Midbrain (tissue), 1 donor: ENCODE measurements around the gene RHOBTB3.
"Not testable (repeated sequence)": the region's sequence is repeated elsewhere in the genome, so short reads cannot be mapped to it uniquely, and the experiment has no call there.

Source experiments
- DNase-seq: peaks from one replicate; lab custom pipeline; 2025; lab: John Stamatoyannopoulos, UW

The RHOBTB3 gene

GRCh38 chr5:95713246-95713645 is 17.9 kb upstream of the RHOBTB3 start:
- not testable (repeated sequence) for DNase-seq

GRCh38 chr5:95713960-95714710 is 17.0 kb upstream of the RHOBTB3 start:
- no peak for DNase-seq

- DNase-seq, result no peak
Observed at GRCh38 chr5:95715799-95716461, 15.2 kb upstream of the RHOBTB3 start.

- DNase-seq, result no peak
Observed at GRCh38 chr5:95717439-95717838, 13.7 kb upstream of the RHOBTB3 start.

- no peak for DNase-seq
Observed at GRCh38 chr5:95718203-95718602, 12.9 kb upstream of the RHOBTB3 start.

- DNase-seq, result no peak
Observed at GRCh38 chr5:95718738-95719137, 12.4 kb upstream of the RHOBTB3 start.

GRCh38 chr5:95720094-95720786 is 10.9 kb upstream of the RHOBTB3 start:
- DNase-seq, result peak; percentile 43

GRCh38 chr5:95721582-95722295 is 9.4 kb upstream of the RHOBTB3 start:
- DNase-seq, result no peak

- DNase-seq, result no peak
Observed at GRCh38 chr5:95723632-95724369, 7.3 kb upstream of the RHOBTB3 start.

GRCh38 chr5:95725071-95725820 is 5.9 kb upstream of the RHOBTB3 start:
- DNase-seq, result no peak

- DNase-seq, result no peak
Observed at GRCh38 chr5:95725937-95726810, 5.0 kb upstream of the RHOBTB3 start.

GRCh38 chr5:95726811-95727763 is 4.0 kb upstream of the RHOBTB3 start:
- DNase-seq, result no peak

GRCh38 chr5:95727764-95728191 is 3.4 kb upstream of the RHOBTB3 start:
- DNase-seq, result no peak

- DNase-seq, result no peak
Observed at GRCh38 chr5:95728494-95729114, 2.5 kb upstream of the RHOBTB3 start.

- no peak for DNase-seq
Observed at GRCh38 chr5:95729115-95730010, 1.8 kb upstream of the RHOBTB3 start.

GRCh38 chr5:95730011-95730700 is 980 bp upstream of the RHOBTB3 start:
- DNase-seq, result no peak
